HepG2 (cell line): ENCODE data around the gene NDUFB7. TPM values are rescaled to one million over a fixed set of nuclear protein-coding genes. Genes with fewer than 3 reads are reported as not detected.

Source experiments
- ATAC-seq: fragments of 200-7000 bp; cut with Tn5 transposase; 3 replicates; pipeline ENCODE4 v1.9.1; 2020; ENCODE audit warnings: mild to moderate bottlenecking, moderate library complexity
- BruUV-seq: library from RNA; stranded (reverse); fragments of 400-500 nt; replicated peaks from 2 replicates; lab custom pipeline; 2021; lab: Mats Ljungman, UMichigan
- CTCF ChIA-PET: fragments of 300-600 bp; formaldehyde crosslinking; extraction: SDS; loops from one replicate; lab custom pipeline; 2021; ENCODE audit warnings: low total read pairs, inconsistent platforms, low intra/inter-chr PET ratio; lab: Yijun Ruan, JAX
- POLR2A ChIA-PET: fragments of 350-600 bp; sonication (Branson Sonifier 250); formaldehyde crosslinking; loops from one replicate; lab custom pipeline; 2020; ENCODE audit warnings: antibody characterized with exemption, inconsistent platforms; lab: Yijun Ruan, JAX
- DNase-seq: peaks from one replicate; pipeline ENCODE4 v3.0.0-alpha.2; 2015; ENCODE audit warnings: low spot score
- FAIRE-seq: peaks from 3 replicates; lab custom pipeline; 2011; peaks lifted over from hg19 to GRCh38; lab: Jason Lieb, UNC
- H2AFZ ChIP-seq: one replicate; pipeline ENCODE4 v1.6.1; 2011; ENCODE audit warnings: low read length, inconsistent platforms
- H3K27ac ChIP-seq: fragments of 300-600 bp; 3 replicates; pipeline ENCODE4 v1.8.0; 2011; ENCODE audit warnings: mixed run types, mild to moderate bottlenecking, mixed read lengths, low read length, inconsistent platforms; ENCODE audit not compliant: insufficient read depth; ENCODE audit errors: extremely low read length
- H3K27me3 ChIP-seq, 2 experiments: fragments of 200-600 bp in 1 of 2; 2 replicates in 1 of 2; 3 replicates in 1 of 2; pipeline versions ENCODE4 v1.6.0 to v1.8.0; 2011; ENCODE audit warnings: low read length in 2 of 2, mild to moderate bottlenecking in 2 of 2, moderate library complexity in 2 of 2, inconsistent platforms in 1 of 2; ENCODE audit not compliant: insufficient read depth in 2 of 2, control insufficient read depth in 1 of 2
- H3K36me3 ChIP-seq, 2 experiments: fragments of 200-600 bp in 1 of 2; replicated peaks in 1 of 2; 2 replicates in 1 of 2; 3 replicates in 1 of 2; pipeline versions ENCODE4 v1.5.1 to v1.8.0; 2011; ENCODE audit warnings: low read length in 2 of 2, inconsistent platforms in 1 of 2; ENCODE audit not compliant: insufficient read depth in 2 of 2, control insufficient read depth in 1 of 2
- H3K4me1 ChIP-seq: 2 replicates; pipeline ENCODE4 v1.5.1; 2012; ENCODE audit warnings: low read length, inconsistent platforms; ENCODE audit not compliant: insufficient read depth
- H3K4me2 ChIP-seq: 2 replicates; pipeline ENCODE4 v1.6.0; 2011; ENCODE audit warnings: low read depth, low read length, inconsistent platforms
- H3K4me3 ChIP-seq, 3 experiments: fragments of 200-600 bp in 1 of 3; sonication (generic), shearing (Covaris generic) in 1 of 3; replicated peaks in 1 of 3; 2 replicates each; pipeline ENCODE4 v1.5.1; 2011 to 2016; ENCODE audit warnings: low read length in 3 of 3, inconsistent platforms in 2 of 3, low read depth in 2 of 3, mild to moderate bottlenecking in 2 of 3, control low read depth in 1 of 3, mixed read lengths in 1 of 3; ENCODE audit not compliant: insufficient read depth in 1 of 3
- H3K79me2 ChIP-seq: one replicate; pipeline ENCODE4 v1.6.1; 2011; ENCODE audit warnings: low read length, inconsistent platforms; ENCODE audit not compliant: insufficient read depth
- H3K9ac ChIP-seq: 2 replicates; pipeline ENCODE4 v1.6.0; 2011; ENCODE audit warnings: mild to moderate bottlenecking, low read depth, low read length, inconsistent platforms; ENCODE audit not compliant: insufficient read depth
- H3K9me3 ChIP-seq: 2 replicates; pipeline ENCODE4 v1.5.1; 2012; ENCODE audit warnings: mild to moderate bottlenecking, low read length
- H4K20me1 ChIP-seq: 2 replicates; pipeline ENCODE4 v1.6.0; 2011; ENCODE audit warnings: inconsistent platforms, mild to moderate bottlenecking, low read length, moderate library complexity; ENCODE audit not compliant: insufficient read depth
- BORCS8-MEF2B ChIP-seq: sonication (generic); formaldehyde crosslinking; IDR thresholded peaks from 2 replicates; pipeline ENCODE4 v1.8.0; 2022; ENCODE audit warnings: mild to moderate bottlenecking, missing genetic modification reagents
- ETS1 ChIP-seq: sonication (generic); formaldehyde crosslinking; IDR thresholded peaks from 2 replicates; pipeline ENCODE4 v1.4.0; 2020; ENCODE audit warnings: missing genetic modification reagents
- FIP1L1 ChIP-seq: fragments of 200-400 bp; formaldehyde crosslinking; IDR thresholded peaks from 2 replicates; pipeline ENCODE4 v1.6.1; 2018; ENCODE audit warnings: low read depth, mild to moderate bottlenecking, low read length, moderate library complexity, borderline replicate concordance; ENCODE audit not compliant: insufficient read depth
- GATAD1 ChIP-seq: IDR thresholded peaks from 2 replicates; pipeline ENCODE4 v1.6.1; 2016; ENCODE audit warnings: missing genetic modification reagents, missing compliant biosample characterization
- HMG20B ChIP-seq: conservative IDR thresholded peaks from 2 replicates; pipeline ENCODE4 v1.6.1; 2016; ENCODE audit warnings: missing genetic modification reagents, missing compliant biosample characterization
- NKX3-1 ChIP-seq: sonication (generic); formaldehyde crosslinking; IDR thresholded peaks from 2 replicates; pipeline ENCODE4 v1.5.0; 2020; ENCODE audit warnings: missing genetic modification reagents
- NR3C1 ChIP-seq: sonication (generic); formaldehyde crosslinking; IDR thresholded peaks from 2 replicates; pipeline ENCODE4 v1.4.0; 2020; ENCODE audit warnings: missing genetic modification reagents
- RCOR2 ChIP-seq: IDR thresholded peaks from 2 replicates; pipeline ENCODE4 v1.6.1; 2016; ENCODE audit warnings: missing biosample characterization, missing genetic modification reagents
- SNAPC2 ChIP-seq: sonication (generic); formaldehyde crosslinking; IDR thresholded peaks from 2 replicates; pipeline ENCODE4 v1.8.1; 2022; ENCODE audit warnings: mild to moderate bottlenecking, missing genetic modification reagents
- YY1 ChIP-seq: IDR thresholded peaks from 2 replicates; pipeline ENCODE4 v1.6.1; 2011; ENCODE audit warnings: low read length, low read depth, moderate library complexity, mild to moderate bottlenecking; ENCODE audit not compliant: insufficient read depth, insufficient replicate concordance
- ZMAT5 ChIP-seq: sonication (generic); formaldehyde crosslinking; IDR thresholded peaks from 2 replicates; pipeline ENCODE4 v1.5.0; 2020; ENCODE audit warnings: mild to moderate bottlenecking, low read depth, missing genetic modification reagents, borderline replicate concordance
- ZMYM2 ChIP-seq: sonication (generic); formaldehyde crosslinking; IDR thresholded peaks from 2 replicates; pipeline ENCODE4 v1.8.0; 2022; ENCODE audit warnings: mild to moderate bottlenecking, missing genetic modification reagents
- ZNF251 ChIP-seq: sonication (generic); formaldehyde crosslinking; IDR thresholded peaks from 2 replicates; pipeline ENCODE4 v1.9.0; 2021; ENCODE audit warnings: mild to moderate bottlenecking, missing genetic modification reagents
- ZNF703 ChIP-seq: sonication (generic); formaldehyde crosslinking; IDR thresholded peaks from 2 replicates; pipeline ENCODE4 v1.5.1; 2020; ENCODE audit warnings: missing genetic modification reagents, mild to moderate bottlenecking, moderate library complexity, borderline replicate concordance
- ZNF768 ChIP-seq: sonication (generic); formaldehyde crosslinking; IDR thresholded peaks from 2 replicates; pipeline ENCODE4 v1.4.0; 2020; ENCODE audit warnings: missing genetic modification reagents
- ZNF775 ChIP-seq: sonication (generic); formaldehyde crosslinking; IDR thresholded peaks from 2 replicates; pipeline ENCODE4 v1.4.0; 2020; ENCODE audit warnings: missing genetic modification reagents, mild to moderate bottlenecking, moderate library complexity, borderline replicate concordance
- ZNF878 ChIP-seq: sonication (generic); formaldehyde crosslinking; IDR thresholded peaks from 2 replicates; pipeline ENCODE4 v1.8.1; 2023; ENCODE audit warnings: mild to moderate bottlenecking, missing genetic modification reagents, moderate library complexity
- WGBS: methylation state at CpG from one replicate; pipeline ENCODE4 v1.1.6; 2017; ENCODE audit warnings: low lambda C conversion rate; 5-methylcytosine and 5-hydroxymethylcytosine counted together
- in situ Hi-C: cut with HindIII; loops from 2 replicates; pipeline ENCODE4 v1.10.0; 2017; ENCODE audit warnings: low pct_unique_long_range_greater_than_20kb; ENCODE audit not compliant: extremely low pct_ligation_motif_present
- intact Hi-C: fragments of 100-400 bp; cut with micrococcal nuclease; formaldehyde crosslinking; loops from one replicate; pipeline ENCODE4 v1.10.0; 2022; ENCODE audit not compliant: unreplicated experiment
- polyA plus RNA-seq, 8 experiments: library from polyadenylated mRNA; depleted of rRNA in 3 of 8; stranded (reverse) in 7 of 8; unstranded in 1 of 8; fragments of >200 nt; fragmentation: Illumina TruSeq in 4 of 8; extraction: Trizol in 4 of 8; gene quantifications; 2 replicates each; pipeline versions ENCODE4 v1.2.1 to v1.2.3, GENCODE V29; 2011 to 2016; ENCODE audit warnings: low read depth in 4 of 8, missing spikeins in 1 of 8, mixed read lengths in 1 of 8; ENCODE audit not compliant: insufficient read depth in 1 of 8
- total RNA-seq, 5 experiments: library from RNA; depleted of rRNA; stranded (reverse); fragments of >200 nt; fragmentation: Illumina TruSeq; extraction: Trizol; gene quantifications; 2 replicates each; pipeline ENCODE4 v1.2.3, GENCODE V29; 2016; ENCODE audit warnings: low read depth in 1 of 5
- TF ChIP-seq, protein P1 (sequence below): sonication (generic); formaldehyde crosslinking; IDR thresholded peaks from 2 replicates; pipeline ENCODE4 v1.8.1; 2023; ENCODE audit warnings: mild to moderate bottlenecking, moderate library complexity, missing genetic modification reagents
- TF ChIP-seq, protein P2 (sequence below): sonication (generic); formaldehyde crosslinking; IDR thresholded peaks from 2 replicates; pipeline ENCODE4 v1.4.0; 2020; ENCODE audit warnings: missing genetic modification reagents, borderline replicate concordance

NDUFB7 gene
- total and polyA plus RNA-seq, 2 of the 13 experiments (the other 11 are each of a cell fraction or from before 2014, with no cell fraction given) = 156 to 198 TPM

DNA sequence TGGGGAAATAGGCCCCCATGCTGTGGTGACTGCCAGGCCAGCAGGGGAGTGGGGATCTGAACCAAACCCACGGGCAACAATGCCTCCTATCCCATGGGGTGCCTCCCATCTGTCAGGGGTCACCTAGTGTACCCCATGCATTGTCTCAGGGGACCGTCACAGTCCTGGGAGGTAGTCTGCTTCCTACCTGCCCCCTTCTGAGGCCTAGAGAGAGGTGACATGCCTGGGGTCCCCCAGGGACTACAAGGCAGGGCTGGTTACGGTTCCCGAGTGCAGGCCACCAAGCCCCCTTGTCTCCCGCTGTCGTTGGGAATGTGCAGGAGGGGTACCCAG is 11.1 kb downstream of the NDUFB7 start:
- H3K4me2 ChIP-seq = no peak overlapping the region
- no peak overlapping the region for H3K27ac ChIP-seq
- H3K9ac ChIP-seq = no peak overlapping the region
- TF ChIP-seq ZNF703 (CRISPR knock-in tag) (no peak), ZMAT5 (CRISPR knock-in tag) (no peak), ETS1 (CRISPR knock-in tag) (no peak), ZNF768 (CRISPR knock-in tag) (no peak), RCOR2 (no peak), FIP1L1 (no peak), ZNF878 (no peak), YY1 (no peak), BORCS8-MEF2B (CRISPR knock-in tag) (no peak), ZNF775 (CRISPR knock-in tag) (no peak), GATAD1 (CRISPR knock-in tag) (no peak), NKX3-1 (CRISPR knock-in tag) (no peak), ZNF251 (CRISPR knock-in tag) (no peak), NR3C1 (CRISPR knock-in tag) (no peak), HMG20B (CRISPR knock-in tag) (no peak), ZMYM2 (CRISPR knock-in tag) (no peak), SNAPC2 (CRISPR knock-in tag) (no peak)
- TF ChIP-seq, protein P1, sequence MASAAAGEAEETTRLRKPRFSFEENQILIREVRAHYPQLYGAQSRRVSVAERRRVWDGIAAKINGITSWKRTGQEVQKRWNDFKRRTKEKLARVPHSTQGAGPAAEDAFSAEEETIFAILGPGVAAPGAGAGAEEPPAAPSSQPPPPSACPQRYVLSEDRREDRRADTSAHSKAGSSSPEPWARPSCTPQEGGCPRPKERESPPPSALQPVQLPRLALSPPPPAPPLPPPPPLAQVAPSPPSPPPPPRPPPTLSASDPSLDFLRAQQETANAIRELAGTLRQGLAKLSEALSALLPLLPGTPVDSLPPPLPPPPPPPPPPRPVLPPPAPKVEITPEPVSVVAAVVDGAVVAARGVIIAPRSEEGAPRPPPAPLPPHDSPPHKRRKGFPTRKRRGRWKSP = no peak
- TF ChIP-seq, protein P2, sequence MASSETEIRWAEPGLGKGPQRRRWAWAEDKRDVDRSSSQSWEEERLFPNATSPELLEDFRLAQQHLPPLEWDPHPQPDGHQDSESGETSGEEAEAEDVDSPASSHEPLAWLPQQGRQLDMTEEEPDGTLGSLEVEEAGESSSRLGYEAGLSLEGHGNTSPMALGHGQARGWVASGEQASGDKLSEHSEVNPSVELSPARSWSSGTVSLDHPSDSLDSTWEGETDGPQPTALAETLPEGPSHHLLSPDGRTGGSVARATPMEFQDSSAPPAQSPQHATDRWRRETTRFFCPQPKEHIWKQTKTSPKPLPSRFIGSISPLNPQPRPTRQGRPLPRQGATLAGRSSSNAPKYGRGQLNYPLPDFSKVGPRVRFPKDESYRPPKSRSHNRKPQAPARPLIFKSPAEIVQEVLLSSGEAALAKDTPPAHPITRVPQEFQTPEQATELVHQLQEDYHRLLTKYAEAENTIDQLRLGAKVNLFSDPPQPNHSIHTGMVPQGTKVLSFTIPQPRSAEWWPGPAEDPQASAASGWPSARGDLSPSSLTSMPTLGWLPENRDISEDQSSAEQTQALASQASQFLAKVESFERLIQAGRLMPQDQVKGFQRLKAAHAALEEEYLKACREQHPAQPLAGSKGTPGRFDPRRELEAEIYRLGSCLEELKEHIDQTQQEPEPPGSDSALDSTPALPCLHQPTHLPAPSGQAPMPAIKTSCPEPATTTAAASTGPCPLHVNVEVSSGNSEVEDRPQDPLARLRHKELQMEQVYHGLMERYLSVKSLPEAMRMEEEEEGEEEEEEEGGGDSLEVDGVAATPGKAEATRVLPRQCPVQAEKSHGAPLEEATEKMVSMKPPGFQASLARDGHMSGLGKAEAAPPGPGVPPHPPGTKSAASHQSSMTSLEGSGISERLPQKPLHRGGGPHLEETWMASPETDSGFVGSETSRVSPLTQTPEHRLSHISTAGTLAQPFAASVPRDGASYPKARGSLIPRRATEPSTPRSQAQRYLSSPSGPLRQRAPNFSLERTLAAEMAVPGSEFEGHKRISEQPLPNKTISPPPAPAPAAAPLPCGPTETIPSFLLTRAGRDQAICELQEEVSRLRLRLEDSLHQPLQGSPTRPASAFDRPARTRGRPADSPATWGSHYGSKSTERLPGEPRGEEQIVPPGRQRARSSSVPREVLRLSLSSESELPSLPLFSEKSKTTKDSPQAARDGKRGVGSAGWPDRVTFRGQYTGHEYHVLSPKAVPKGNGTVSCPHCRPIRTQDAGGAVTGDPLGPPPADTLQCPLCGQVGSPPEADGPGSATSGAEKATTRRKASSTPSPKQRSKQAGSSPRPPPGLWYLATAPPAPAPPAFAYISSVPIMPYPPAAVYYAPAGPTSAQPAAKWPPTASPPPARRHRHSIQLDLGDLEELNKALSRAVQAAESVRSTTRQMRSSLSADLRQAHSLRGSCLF = no peak
- ChIA-PET CTCF (no interaction called here), POLR2A (no interaction called here)
- peaks cover 30% of the 10 kb centered on the region for H3K79me2 ChIP-seq
- no peak overlapping the region for H3K4me3 ChIP-seq
- in situ Hi-C loops = no loop called here
- peaks cover 10% of the 10 kb centered on the region for H3K4me1 ChIP-seq
- WGBS = no CpG with 5 or more reads among the region's 6 CpGs
- H2AFZ ChIP-seq = no peak overlapping the region
- no TSS peak for BruUV-seq
- peaks cover 7 to 10% of the 10 kb centered on the region in 2 experiments; a peak in 3 of 5 replicates for H3K36me3 ChIP-seq
- ATAC-seq = no peak
- H3K9me3 ChIP-seq = no peaks in the 10 kb centered on the region
- no peaks in the 10 kb centered on the region for H3K27me3 ChIP-seq
- intact Hi-C loops = no loop called here
- no peaks in the 10 kb centered on the region; the same call in 1 of the 2 replicates for H4K20me1 ChIP-seq
- DNase-seq = no peak
- FAIRE-seq = no peak
